SIG-M5 (cell line): ENCODE measurements around the gene SHLD2.
A peak's percentile ranks its signal among the peaks of the same experiment; 100 is the strongest.
"Not testable (repeated sequence)": the region's sequence is repeated elsewhere in the genome, so short reads cannot be mapped to it uniquely, and the experiment has no call there.

Experiments used
- DNase-seq: peaks from one replicate; lab custom pipeline; 2025; lab: John Stamatoyannopoulos, UW

SHLD2 gene

DNA sequence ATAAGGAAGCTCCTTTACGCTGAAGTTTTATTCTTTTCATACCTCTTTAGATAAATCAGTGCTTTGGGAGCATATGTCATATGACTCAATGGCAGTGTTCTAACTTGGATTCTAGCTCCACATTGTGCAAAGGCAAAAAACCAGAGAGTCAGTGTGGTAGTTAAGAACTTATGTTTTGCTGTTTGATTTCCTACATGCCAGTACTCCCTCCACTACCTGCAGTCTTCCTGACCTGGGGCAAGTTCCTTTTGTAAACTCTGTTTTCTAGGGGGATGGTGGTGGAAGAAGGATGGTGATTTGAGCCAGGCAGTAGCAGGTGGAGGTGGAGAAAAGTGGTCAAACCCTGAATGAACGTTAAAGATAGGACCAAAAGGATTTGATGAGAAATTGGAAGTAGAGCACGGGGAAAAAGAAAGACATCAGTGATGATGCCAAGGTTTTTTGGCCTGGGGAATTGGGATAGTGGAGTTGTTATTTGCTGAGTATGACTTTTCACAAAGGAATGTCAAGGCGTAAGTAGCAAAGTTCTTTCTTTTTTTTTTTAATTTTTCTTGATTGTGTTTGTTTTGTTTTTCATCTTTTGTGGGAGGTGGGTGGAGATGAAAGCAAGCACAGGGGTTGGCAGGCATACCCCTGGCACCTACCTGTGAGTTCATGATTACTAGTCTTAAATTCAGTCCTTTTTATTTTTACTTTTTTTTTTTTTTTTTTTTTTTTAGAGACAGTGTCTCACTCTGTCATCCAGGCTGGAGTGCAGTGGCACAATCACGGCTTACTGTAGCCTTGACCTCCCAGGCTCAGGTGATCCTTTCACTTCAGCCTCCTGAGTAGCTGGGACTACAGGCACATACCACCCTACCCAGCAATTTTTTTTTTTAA is 47.5 kb downstream of the SHLD2 start:
- not testable (repeated sequence) for DNase-seq

DNA sequence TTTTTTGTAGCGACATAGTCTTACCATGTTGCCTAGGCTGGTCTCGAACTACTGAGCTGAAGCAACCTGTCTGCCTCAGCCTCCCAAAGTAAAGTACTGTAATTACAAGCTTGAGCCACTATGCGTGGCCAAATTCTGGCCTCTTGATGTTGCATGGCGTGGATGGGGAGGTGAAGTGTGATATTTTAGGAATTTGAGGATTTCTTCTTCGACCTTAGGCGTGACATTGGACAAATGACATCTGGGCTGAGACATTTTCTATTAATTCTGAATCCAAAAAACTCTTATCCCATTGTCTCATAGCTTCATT is 48.1 kb downstream of the SHLD2 start:
- not testable (repeated sequence) for DNase-seq

DNA sequence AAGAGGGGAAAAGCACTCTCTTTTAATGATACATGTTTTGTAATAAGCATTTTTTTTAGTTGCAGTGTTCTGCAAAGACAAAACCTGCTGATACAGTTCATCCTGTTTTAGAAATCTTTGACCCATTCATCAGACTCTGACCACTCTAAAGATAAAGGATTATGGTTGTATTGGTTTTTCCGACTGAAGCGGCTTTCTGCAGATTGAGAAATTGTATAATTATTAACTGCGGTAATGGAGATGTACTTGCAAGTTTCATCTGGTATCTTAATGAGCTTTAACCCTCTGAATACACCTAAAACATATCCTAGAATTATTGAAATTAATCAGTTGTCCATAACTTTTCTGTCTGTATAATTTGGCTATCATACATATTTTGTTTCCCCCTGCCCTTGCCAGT is 50.6 kb downstream of the SHLD2 start:
- not testable (repeated sequence) for DNase-seq

- DNase-seq, result not testable (repeated sequence)
Measured at GRCh38 chr10:87149020-87149609, 54.1 kb downstream of the SHLD2 start.

GRCh38 chr10:87151516-87151915 is 56.5 kb downstream of the SHLD2 start:
- not testable (repeated sequence) for DNase-seq

GRCh38 chr10:87156841-87157240 is 61.8 kb downstream of the SHLD2 start:
- not testable (repeated sequence) for DNase-seq

GRCh38 chr10:87157821-87158220 is 62.8 kb downstream of the SHLD2 start:
- DNase-seq, result not testable (repeated sequence)

- DNase-seq, result not testable (repeated sequence)
Measured at GRCh38 chr10:87162703-87163293, 67.8 kb downstream of the SHLD2 start.

DNA sequence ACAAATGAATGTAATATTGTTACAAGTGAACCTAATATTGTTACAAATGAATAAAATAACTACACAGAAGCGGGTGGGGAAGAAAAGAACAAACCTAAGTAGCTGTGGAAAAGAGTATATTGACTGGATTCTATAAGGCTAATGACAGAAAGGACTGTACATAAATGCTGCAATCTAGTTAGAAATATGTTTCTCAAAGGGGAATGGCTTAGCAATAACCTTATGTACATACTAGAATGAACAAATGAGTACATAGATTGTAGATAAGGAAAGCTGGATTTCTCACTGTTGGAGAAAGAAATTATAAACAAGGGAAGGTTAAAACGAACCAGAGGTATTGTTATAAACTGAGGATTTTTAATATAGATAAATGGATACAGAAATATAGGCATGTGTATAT is 68.4 kb downstream of the SHLD2 start:
- DNase-seq, result not testable (repeated sequence)

- not testable (repeated sequence) for DNase-seq
Measured at GRCh38 chr10:87169857-87170256, 74.9 kb downstream of the SHLD2 start.

DNA sequence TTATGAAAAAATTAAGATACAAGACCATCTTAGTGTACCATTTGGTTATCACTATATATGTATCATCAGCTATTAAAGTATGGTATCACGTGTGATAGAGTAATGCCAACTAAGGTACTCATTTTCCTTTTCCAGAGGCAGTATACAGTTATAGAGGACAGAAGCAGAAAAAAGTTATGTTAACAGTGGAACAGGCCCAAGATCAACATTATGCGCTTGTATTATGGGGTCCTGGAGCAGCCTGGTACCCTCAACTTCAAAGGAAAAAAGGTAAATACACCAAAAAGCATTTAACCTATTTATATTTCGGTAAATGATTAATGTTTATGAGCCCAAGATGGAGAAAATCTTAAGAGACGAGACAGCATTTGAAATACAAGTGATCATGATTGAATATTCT is 75.7 kb downstream of the SHLD2 start:
- DNase-seq, result not testable (repeated sequence)

DNA sequence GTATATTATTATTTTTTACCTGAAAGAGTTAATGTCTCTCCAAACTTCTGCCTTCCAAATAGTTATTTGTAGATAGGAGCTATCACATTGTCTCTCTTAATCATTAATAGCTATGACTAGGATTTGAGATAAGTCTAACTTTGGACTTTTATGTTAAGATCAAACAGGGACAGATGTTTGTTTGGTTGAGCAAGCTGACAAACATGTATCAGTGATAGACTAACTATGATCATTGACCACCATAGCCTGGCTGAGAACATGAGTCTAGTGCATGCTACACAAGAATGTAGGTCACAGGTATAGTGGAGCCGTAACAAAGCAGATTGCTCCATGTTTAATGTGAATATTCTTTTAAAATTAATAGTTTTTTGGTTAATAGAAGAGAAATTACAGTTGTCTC is 76.7 kb downstream of the SHLD2 start:
- DNase-seq, result not testable (repeated sequence)

GRCh38 chr10:87172178-87172577 is 77.2 kb downstream of the SHLD2 start:
- DNase-seq, result not testable (repeated sequence)

GRCh38 chr10:87177587-87177986 is 82.6 kb downstream of the SHLD2 start:
- not testable (repeated sequence) for DNase-seq

DNA sequence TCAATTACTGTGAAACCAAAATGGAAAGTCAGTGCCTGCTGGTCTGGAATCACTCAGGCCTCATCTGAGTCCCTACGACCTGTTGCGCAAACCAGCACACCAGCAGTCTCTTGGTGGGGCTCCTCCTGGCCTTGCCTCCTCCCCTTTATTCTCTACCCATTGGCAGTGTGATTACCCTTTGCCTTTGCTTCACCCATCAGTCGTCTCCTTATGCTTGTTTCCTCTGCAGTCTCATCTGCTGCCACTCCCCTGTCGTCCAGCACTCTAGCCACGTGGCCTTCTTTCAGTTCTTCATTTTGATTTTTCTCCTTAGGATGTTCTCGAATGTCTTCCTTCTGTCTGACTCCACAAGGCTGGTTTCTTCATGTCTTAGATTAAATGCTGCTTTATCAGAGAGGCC is 89.4 kb downstream of the SHLD2 start:
- DNase-seq, result peak; percentile 2

- DNase-seq, result not testable (repeated sequence)
Measured at GRCh38 chr10:87186016-87186415, 91.0 kb downstream of the SHLD2 start.

DNA sequence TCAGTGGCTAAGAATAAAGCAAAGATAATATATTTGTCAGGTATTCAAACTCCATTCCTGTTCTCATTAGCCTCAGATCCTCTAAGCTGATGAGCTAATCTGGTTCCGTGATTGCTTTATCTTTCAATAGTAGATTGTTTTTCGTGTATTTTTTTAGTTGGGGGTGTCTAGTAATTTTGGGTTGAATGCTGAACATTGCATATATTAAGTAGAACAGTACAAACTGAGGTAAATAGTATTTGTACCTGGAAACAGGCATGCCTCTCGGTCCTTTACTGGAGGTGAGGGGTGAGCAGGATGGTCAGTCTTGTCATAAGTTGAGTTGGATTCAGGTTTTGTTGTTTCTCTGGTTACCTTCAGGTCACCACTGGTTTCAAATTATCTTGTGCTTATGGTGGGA is 92.6 kb downstream of the SHLD2 start:
- DNase-seq, result not testable (repeated sequence)

DNA sequence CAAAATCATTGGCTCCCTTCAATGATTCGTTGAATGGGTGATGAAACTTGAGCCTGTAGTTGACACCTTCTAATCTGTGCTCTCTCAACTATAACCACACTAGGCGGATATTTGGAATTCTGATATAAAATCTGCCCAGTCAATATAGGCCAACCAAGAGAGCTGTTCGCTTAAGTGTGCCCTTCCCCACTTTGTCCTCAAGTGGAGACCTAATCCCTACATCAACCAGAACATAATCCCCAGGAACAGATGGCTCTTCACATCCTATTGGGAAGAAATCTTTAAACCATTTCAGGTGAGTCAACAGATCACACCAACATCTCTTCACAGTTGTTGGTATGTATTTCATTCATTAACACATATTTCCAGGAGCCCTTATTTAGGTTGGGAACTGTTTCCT is 96.8 kb downstream of the SHLD2 start:
- not testable (repeated sequence) for DNase-seq

DNA sequence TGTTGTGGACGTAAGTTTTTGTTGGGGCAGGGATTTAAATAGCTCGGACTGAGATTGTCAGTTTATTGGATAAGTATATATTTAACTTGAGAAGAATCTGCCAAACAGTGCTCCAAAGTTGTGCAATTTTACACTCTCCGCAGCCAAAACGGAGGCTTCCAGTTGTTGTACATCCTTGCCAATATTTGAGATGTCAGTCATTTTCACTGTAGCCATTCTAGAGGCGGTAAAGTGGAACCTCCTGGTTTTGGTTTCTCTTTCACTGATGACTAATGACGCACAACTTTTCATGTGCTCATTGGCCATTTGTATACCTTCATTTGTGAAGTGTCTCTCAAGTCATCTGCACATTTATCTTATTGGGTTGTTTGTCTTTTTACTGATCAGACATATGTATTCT is 105.9 kb downstream of the SHLD2 start:
- not testable (repeated sequence) for DNase-seq

GRCh38 chr10:87204801-87205200 is 109.8 kb downstream of the SHLD2 start:
- DNase-seq, result not testable (repeated sequence)

- not testable (repeated sequence) for DNase-seq
Measured at GRCh38 chr10:87206922-87207321, 111.9 kb downstream of the SHLD2 start.

DNA sequence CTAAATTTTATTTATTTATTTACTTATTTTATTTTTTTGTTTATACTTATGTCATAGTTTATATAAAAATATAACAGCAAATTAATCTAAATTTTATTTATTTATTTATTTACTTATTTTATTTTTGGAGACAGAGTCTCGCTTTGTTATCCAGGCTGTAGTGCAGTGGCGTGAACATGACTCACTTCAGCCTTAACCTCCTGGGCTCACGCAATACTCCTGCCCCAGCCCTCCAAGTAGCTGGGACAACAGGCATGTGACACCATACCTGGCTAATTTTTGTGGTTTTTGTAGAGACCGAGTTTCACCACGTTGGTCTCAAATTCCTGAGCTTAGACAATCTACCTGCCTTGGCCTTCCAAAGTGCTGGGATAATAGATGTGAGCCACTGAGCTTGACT is 115.3 kb downstream of the SHLD2 start:
- not testable (repeated sequence) for DNase-seq

- not testable (repeated sequence) for DNase-seq
Measured at GRCh38 chr10:87211848-87212247, 116.8 kb downstream of the SHLD2 start.
